K562 (cell line): Measurements from ENCODE around the gene ACTL6A. TPM values are rescaled to one million over a fixed set of nuclear protein-coding genes. Genes with fewer than 3 reads are reported as not detected.
A peak's percentile ranks its signal among the peaks of the same experiment; 100 is the strongest.

ENCODE experiments used
- ASH1L ChIP-seq: fragments of 450-650 bp; IDR thresholded peaks from 2 replicates; pipeline ENCODE4 v1.6.1; 2018; ENCODE audit warnings: borderline replicate concordance, mild to moderate bottlenecking, low read depth; ENCODE audit not compliant: partially characterized antibody
- CGGBP1 ChIP-seq: fragments of 250-450 bp; sonication (Bioruptor Pico); IDR thresholded peaks from 2 replicates; pipeline ENCODE4 v1.9.0; 2021; ENCODE audit warnings: mild to moderate bottlenecking
- CREBBP ChIP-seq: IDR thresholded peaks from one replicate; pipeline ENCODE4 v1.6.1; 2012; ENCODE audit warnings: low read depth, mild to moderate bottlenecking, control low read depth, inconsistent platforms, low read length
- ESRRB ChIP-seq: fragments of 250-450 bp; sonication (Bioruptor Pico); IDR thresholded peaks from 2 replicates; pipeline ENCODE4 v1.5.0; 2020; ENCODE audit warnings: mild to moderate bottlenecking, moderate library complexity, borderline replicate concordance
- GATAD2B ChIP-seq: fragments of 450-650 bp; IDR thresholded peaks from 2 replicates; pipeline ENCODE4 v1.6.1; 2017; ENCODE audit warnings: mild to moderate bottlenecking, borderline replicate concordance
- MTA1 ChIP-seq: fragments of 450-650 bp; IDR thresholded peaks from 2 replicates; pipeline ENCODE4 v1.6.1; 2017; ENCODE audit warnings: borderline replicate concordance
- RBM34 ChIP-seq: fragments of 200-400 bp; formaldehyde crosslinking; IDR thresholded peaks from 2 replicates; pipeline ENCODE4 v1.6.1; 2018; ENCODE audit warnings: low read length, borderline replicate concordance; ENCODE audit not compliant: insufficient read depth
- SRSF3 ChIP-seq: fragments of 200-400 bp; formaldehyde crosslinking; IDR thresholded peaks from 2 replicates; pipeline ENCODE4 v1.6.1; 2016; ENCODE audit warnings: mild to moderate bottlenecking, low read length, moderate library complexity; ENCODE audit not compliant: insufficient read depth
- TRIM24 ChIP-seq, 2 experiments: fragments of 450-650 bp; IDR thresholded peaks; 2 replicates each; pipeline ENCODE4 v1.6.1; 2016
- ZNF232 ChIP-seq: sonication (generic); formaldehyde crosslinking; IDR thresholded peaks from 2 replicates; pipeline ENCODE4 v1.8.0; 2022; ENCODE audit warnings: mild to moderate bottlenecking, missing genetic modification reagents
- ZNF695 ChIP-seq: fragments of 450-650 bp; formaldehyde crosslinking; IDR thresholded peaks from 2 replicates; pipeline ENCODE4 v1.4.0; 2020; ENCODE audit warnings: mild to moderate bottlenecking, moderate library complexity
- polyA plus RNA-seq, 8 experiments: library from polyadenylated mRNA; depleted of rRNA in 4 of 8; stranded (reverse) in 5 of 8; unstranded in 3 of 8; fragments of >200 nt; fragmentation: Nextera tagmentation in 2 of 8; fragmentation: Illumina TruSeq in 1 of 8; extraction: Ambion mirVana in 2 of 8; extraction: Trizol in 1 of 8; gene quantifications; 2 replicates each; pipeline versions ENCODE4 v1.2.1 to v1.2.3, GENCODE V29; 2011 to 2014; ENCODE audit warnings: inconsistent platforms in 1 of 8, missing spikeins in 1 of 8
- total RNA-seq, 7 experiments: library from RNA; depleted of rRNA in 6 of 7; stranded (reverse); fragments of >200 nt in 6 of 7; fragmentation: Illumina TruSeq in 2 of 7; extraction: Trizol in 2 of 7; gene quantifications; 2 replicates each; pipeline versions ENCODE4 v1.2.1 to v1.2.3, GENCODE V29; 2011 to 2021; ENCODE audit warnings: low replicate concordance in 1 of 7
- TF ChIP-seq, protein P1 (sequence below): sonication (generic); formaldehyde crosslinking; IDR thresholded peaks from 2 replicates; pipeline ENCODE4 v1.8.0; 2023; ENCODE audit warnings: missing genetic modification reagents, mild to moderate bottlenecking, borderline replicate concordance
- TF ChIP-seq, protein P2 (sequence below), 2 experiments: IDR thresholded peaks in 1 of 2; conservative IDR thresholded peaks in 1 of 2; 2 replicates each; pipeline ENCODE4 v1.6.1; 2016; ENCODE audit warnings: low read depth in 2 of 2, mild to moderate bottlenecking in 1 of 2, missing compliant biosample characterization in 1 of 2, missing genetic modification characterization in 1 of 2, moderate library complexity in 1 of 2
- TF ChIP-seq, protein P3 (sequence below): fragments of 200-800 bp; sonication (Bioruptor generic); IDR thresholded peaks from 2 replicates; pipeline ENCODE4 v1.6.1; 2017; ENCODE audit warnings: missing genetic modification characterization, missing compliant biosample characterization
- TF ChIP-seq, protein P4 (sequence below): fragments of 450-650 bp; formaldehyde crosslinking; IDR thresholded peaks from 2 replicates; pipeline ENCODE4 v1.4.0; 2020; ENCODE audit warnings: mild to moderate bottlenecking, moderate library complexity

ACTL6A gene
- total and polyA plus RNA-seq, 9 of the 15 experiments (the other 6 are each of a cell fraction or from before 2014, with no cell fraction given): 107 to 243 (median 157) TPM

GRCh38 chr3:179562591-179563270 lies at the start of gene ACTL6A (continued):
- TF ChIP-seq, protein P1, sequence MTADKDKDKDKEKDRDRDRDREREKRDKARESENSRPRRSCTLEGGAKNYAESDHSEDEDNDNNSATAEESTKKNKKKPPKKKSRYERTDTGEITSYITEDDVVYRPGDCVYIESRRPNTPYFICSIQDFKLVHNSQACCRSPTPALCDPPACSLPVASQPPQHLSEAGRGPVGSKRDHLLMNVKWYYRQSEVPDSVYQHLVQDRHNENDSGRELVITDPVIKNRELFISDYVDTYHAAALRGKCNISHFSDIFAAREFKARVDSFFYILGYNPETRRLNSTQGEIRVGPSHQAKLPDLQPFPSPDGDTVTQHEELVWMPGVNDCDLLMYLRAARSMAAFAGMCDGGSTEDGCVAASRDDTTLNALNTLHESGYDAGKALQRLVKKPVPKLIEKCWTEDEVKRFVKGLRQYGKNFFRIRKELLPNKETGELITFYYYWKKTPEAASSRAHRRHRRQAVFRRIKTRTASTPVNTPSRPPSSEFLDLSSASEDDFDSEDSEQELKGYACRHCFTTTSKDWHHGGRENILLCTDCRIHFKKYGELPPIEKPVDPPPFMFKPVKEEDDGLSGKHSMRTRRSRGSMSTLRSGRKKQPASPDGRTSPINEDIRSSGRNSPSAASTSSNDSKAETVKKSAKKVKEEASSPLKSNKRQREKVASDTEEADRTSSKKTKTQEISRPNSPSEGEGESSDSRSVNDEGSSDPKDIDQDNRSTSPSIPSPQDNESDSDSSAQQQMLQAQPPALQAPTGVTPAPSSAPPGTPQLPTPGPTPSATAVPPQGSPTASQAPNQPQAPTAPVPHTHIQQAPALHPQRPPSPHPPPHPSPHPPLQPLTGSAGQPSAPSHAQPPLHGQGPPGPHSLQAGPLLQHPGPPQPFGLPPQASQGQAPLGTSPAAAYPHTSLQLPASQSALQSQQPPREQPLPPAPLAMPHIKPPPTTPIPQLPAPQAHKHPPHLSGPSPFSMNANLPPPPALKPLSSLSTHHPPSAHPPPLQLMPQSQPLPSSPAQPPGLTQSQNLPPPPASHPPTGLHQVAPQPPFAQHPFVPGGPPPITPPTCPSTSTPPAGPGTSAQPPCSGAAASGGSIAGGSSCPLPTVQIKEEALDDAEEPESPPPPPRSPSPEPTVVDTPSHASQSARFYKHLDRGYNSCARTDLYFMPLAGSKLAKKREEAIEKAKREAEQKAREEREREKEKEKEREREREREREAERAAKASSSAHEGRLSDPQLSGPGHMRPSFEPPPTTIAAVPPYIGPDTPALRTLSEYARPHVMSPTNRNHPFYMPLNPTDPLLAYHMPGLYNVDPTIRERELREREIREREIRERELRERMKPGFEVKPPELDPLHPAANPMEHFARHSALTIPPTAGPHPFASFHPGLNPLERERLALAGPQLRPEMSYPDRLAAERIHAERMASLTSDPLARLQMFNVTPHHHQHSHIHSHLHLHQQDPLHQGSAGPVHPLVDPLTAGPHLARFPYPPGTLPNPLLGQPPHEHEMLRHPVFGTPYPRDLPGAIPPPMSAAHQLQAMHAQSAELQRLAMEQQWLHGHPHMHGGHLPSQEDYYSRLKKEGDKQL: no peak
- no peak for TF ChIP-seq ZNF232
- peak; percentile 49; the same call in 1 of the 2 replicates for TF ChIP-seq CGGBP1 (CRISPR knock-in tag)
- no peak for TF ChIP-seq RBM34
- TF ChIP-seq, protein P2, sequence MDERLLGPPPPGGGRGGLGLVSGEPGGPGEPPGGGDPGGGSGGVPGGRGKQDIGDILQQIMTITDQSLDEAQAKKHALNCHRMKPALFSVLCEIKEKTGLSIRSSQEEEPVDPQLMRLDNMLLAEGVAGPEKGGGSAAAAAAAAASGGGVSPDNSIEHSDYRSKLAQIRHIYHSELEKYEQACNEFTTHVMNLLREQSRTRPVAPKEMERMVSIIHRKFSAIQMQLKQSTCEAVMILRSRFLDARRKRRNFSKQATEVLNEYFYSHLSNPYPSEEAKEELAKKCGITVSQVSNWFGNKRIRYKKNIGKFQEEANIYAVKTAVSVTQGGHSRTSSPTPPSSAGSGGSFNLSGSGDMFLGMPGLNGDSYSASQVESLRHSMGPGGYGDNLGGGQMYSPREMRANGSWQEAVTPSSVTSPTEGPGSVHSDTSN (CRISPR knock-in tag; IDR thresholded peaks at IDR 0.05; ENCODE audit: low read depth): no peak
- TF ChIP-seq, protein P2 (tag; conservative IDR thresholded peaks at IDR 0.05; ENCODE audit: low read depth): peak; percentile 90
- TF ChIP-seq GATAD2B: no peak
- TF ChIP-seq ZNF695 (CRISPR knock-in tag): no peak
- TF ChIP-seq ASH1L: peak; percentile 99
- no peak for TF ChIP-seq MTA1
- no peak for TF ChIP-seq CREBBP
- TF ChIP-seq SRSF3: no peak
- TF ChIP-seq, protein P3, sequence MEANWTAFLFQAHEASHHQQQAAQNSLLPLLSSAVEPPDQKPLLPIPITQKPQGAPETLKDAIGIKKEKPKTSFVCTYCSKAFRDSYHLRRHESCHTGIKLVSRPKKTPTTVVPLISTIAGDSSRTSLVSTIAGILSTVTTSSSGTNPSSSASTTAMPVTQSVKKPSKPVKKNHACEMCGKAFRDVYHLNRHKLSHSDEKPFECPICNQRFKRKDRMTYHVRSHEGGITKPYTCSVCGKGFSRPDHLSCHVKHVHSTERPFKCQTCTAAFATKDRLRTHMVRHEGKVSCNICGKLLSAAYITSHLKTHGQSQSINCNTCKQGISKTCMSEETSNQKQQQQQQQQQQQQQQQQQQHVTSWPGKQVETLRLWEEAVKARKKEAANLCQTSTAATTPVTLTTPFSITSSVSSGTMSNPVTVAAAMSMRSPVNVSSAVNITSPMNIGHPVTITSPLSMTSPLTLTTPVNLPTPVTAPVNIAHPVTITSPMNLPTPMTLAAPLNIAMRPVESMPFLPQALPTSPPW (CRISPR knock-in tag): peak; percentile 59
- TF ChIP-seq ESRRB (CRISPR knock-in tag): no peak
- TF ChIP-seq TRIM24 (IDR thresholded peaks at IDR 0.05): no peak
- TF ChIP-seq, protein P4, sequence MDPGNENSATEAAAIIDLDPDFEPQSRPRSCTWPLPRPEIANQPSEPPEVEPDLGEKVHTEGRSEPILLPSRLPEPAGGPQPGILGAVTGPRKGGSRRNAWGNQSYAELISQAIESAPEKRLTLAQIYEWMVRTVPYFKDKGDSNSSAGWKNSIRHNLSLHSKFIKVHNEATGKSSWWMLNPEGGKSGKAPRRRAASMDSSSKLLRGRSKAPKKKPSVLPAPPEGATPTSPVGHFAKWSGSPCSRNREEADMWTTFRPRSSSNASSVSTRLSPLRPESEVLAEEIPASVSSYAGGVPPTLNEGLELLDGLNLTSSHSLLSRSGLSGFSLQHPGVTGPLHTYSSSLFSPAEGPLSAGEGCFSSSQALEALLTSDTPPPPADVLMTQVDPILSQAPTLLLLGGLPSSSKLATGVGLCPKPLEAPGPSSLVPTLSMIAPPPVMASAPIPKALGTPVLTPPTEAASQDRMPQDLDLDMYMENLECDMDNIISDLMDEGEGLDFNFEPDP (CRISPR knock-in tag): no peak
